Left hindlimb (tissue), 1 donor: ENCODE data around the gene EFNB2.

ENCODE experiments used
- DNase-seq: peaks from one replicate; pipeline ENCODE4 v3.0.0-alpha.2; 2018

EFNB2 gene

GRCh38 chr13:106535552-106536243 is at the start of gene EFNB2:
EFNB2 (minus strand) TSS chr13:106535662; CDS start chr13:106534964, 698 bp downstream.
- peak; percentile 92 for DNase-seq

GRCh38 chr13:106581225-106581624 is 45.8 kb upstream of the EFNB2 start:
- DNase-seq = no peak

- DNase-seq = no peak
Measured at GRCh38 chr13:106575896-106576295, 40.4 kb upstream of the EFNB2 start.

GRCh38 chr13:106573868-106574267 is 38.4 kb upstream of the EFNB2 start:
- DNase-seq = no peak

- DNase-seq = no peak
Measured at GRCh38 chr13:106573284-106573846, 37.9 kb upstream of the EFNB2 start.

GRCh38 chr13:106570299-106570852 is 34.9 kb upstream of the EFNB2 start:
- no peak for DNase-seq

- DNase-seq = no peak
Measured at GRCh38 chr13:106569233-106570095, 34.0 kb upstream of the EFNB2 start.

GRCh38 chr13:106568299-106569003 is 33.0 kb upstream of the EFNB2 start:
- DNase-seq = no peak

- DNase-seq = peak; percentile 95
Measured at GRCh38 chr13:106567474-106568298, 32.2 kb upstream of the EFNB2 start, which contains the start of gene ARGLU1. ARGLU1 (minus strand) TSS chr13:106568137; CDS start chr13:106567919, 218 bp downstream.

GRCh38 chr13:106566641-106567473 is 31.4 kb upstream of the EFNB2 start:
- peak; percentile 84 for DNase-seq

GRCh38 chr13:106565127-106565775 is 29.8 kb upstream of the EFNB2 start:
- DNase-seq = no peak

GRCh38 chr13:106562301-106562700 is 26.8 kb upstream of the EFNB2 start:
- no peak for DNase-seq

GRCh38 chr13:106561551-106562170 is 26.2 kb upstream of the EFNB2 start:
- DNase-seq = no peak

GRCh38 chr13:106560821-106561220 is 25.4 kb upstream of the EFNB2 start:
- no peak for DNase-seq

- no peak for DNase-seq
Measured at GRCh38 chr13:106558527-106558926, 23.1 kb upstream of the EFNB2 start.

GRCh38 chr13:106555631-106556328 is 20.3 kb upstream of the EFNB2 start:
- no peak for DNase-seq

GRCh38 chr13:106551751-106552150 is 16.3 kb upstream of the EFNB2 start:
- no peak for DNase-seq

GRCh38 chr13:106551350-106551749 is 15.9 kb upstream of the EFNB2 start:
- no peak for DNase-seq

GRCh38 chr13:106550570-106551135 is 15.2 kb upstream of the EFNB2 start:
- DNase-seq = no peak
